Epithelial cell of prostate (primary cell): ENCODE results near the gene IGF1R.

Experiments used
- DNase-seq: peaks from one replicate; pipeline ENCODE4 v3.0.0-alpha.2; 2011; ENCODE audit warnings: low read depth, low spot score
- H3K27ac ChIP-seq: fragments of 450-650 bp; 2 replicates; pipeline ENCODE4 v1.5.1; 2017; ENCODE audit warnings: mild to moderate bottlenecking

The IGF1R gene

GRCh38 chr15:98764291-98764690 is 116.0 kb downstream of the IGF1R start:
- DNase-seq: no peak
- no peak overlapping the region for H3K27ac ChIP-seq

GRCh38 chr15:98765610-98766009 is 117.3 kb downstream of the IGF1R start:
- DNase-seq: no peak
- H3K27ac ChIP-seq: no peak overlapping the region

DNA sequence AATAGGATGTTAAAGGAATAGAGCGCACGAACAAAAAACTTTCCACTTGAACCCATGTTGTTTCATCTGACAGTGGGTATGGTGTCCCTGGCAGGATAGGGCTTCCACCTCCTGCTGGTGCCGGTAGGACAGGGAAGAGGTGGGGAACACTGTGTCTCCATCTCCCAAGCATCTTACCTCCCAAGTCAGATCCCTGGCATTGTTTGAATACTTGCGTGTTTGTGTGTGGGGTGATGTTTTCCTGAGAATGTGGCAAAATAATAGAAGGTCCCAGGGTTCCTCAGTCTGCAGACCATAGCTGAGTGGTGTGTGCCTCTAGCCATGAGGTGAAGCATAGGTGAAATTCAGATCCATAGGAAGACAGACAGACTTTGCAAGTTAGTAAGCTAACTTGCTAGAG is 119.4 kb downstream of the IGF1R start:
- no peak for DNase-seq
- no peak overlapping the region for H3K27ac ChIP-seq

DNA sequence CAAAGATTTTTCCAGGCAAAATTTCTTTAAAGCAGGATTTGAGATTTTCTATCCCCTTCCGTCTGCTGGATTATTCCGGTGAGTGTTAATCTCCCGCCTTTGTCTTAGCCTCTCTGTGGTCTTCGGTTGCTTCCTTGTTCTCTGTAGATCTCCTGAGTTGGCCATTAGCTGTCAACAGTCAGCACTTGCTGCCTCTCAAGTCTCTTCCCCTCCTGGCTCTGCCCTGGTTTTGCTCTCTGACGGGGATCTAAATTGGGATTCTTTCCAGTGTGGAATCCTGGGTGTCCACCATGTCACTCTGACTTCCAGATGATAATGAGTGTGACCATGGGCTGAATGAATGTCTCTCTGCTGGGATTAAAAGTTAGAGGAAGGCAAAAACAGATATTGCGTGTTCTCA is 121.5 kb downstream of the IGF1R start:
- H3K27ac ChIP-seq: no peak overlapping the region
- no peak for DNase-seq

DNA sequence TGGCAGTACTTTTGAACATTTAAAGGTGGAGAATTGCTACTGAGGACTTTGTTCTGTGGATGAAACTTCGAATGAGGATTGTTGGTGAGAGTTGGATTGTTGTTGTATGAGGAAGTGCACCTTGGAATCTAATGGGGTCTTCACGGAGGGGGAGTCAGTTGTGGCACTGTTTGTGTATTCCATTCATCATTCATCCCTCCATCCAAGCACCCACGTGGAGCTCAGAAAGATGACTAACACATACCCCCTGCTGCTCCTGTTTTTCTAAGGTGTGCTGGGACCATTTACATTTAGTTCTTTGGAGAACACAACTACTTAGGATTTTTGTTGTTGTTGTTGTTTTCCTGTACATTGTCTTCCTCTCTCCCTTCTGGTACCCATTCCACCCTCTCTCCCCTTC is 122.6 kb downstream of the IGF1R start:
- no peak for DNase-seq
- no peak overlapping the region for H3K27ac ChIP-seq

GRCh38 chr15:98771541-98771940 is 123.2 kb downstream of the IGF1R start:
- DNase-seq: no peak
- no peak overlapping the region for H3K27ac ChIP-seq

- no peak overlapping the region for H3K27ac ChIP-seq
Measured at GRCh38 chr15:98772895-98773294, 124.6 kb downstream of the IGF1R start.

GRCh38 chr15:98773616-98774015 is 125.3 kb downstream of the IGF1R start:
- H3K27ac ChIP-seq: peak overlapping the region; percentile 97
- DNase-seq: no peak

More at GRCh38 chr15:98772895-98773294, 124.6 kb downstream of the IGF1R start:
- no peak for DNase-seq

DNA sequence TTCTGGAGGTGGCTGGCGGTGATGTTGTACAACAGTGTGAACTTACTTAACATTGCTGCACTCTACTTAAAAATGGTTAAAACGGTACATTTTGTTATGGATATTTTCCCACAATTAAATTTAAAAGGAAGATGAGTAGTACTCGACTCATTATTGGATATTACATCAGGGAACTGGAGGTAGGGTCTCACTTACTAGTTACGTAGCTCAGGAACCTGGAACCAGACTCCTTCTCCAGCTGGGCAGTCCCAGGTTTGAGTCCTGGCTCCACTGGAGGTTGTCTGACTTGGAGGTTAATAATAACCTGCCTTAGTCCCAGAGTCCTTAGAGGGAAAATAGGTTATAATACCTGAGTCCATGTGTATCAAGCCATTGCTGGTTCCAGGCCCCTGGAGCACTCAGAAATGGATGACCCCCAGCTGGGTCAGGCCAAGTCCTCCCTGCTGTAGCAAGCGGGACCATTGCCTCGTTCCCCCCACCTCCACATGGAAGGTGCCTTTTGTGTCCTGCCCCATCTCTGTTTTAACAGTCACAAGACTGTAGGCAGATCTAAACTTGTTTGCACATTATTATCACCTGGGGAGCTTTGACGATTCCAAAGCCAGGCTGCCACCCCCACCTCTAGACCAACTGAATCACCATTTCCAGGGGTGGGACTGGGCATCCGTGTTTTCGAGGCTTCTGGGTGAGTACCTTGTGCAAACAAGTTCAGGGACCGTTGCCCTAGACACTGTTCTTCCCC is 126.6 kb downstream of the IGF1R start:
- DNase-seq: peak; percentile 85
- H3K27ac ChIP-seq: peak overlapping the region; percentile 97

GRCh38 chr15:98775498-98776230 is 127.3 kb downstream of the IGF1R start:
- no peak for DNase-seq

DNA sequence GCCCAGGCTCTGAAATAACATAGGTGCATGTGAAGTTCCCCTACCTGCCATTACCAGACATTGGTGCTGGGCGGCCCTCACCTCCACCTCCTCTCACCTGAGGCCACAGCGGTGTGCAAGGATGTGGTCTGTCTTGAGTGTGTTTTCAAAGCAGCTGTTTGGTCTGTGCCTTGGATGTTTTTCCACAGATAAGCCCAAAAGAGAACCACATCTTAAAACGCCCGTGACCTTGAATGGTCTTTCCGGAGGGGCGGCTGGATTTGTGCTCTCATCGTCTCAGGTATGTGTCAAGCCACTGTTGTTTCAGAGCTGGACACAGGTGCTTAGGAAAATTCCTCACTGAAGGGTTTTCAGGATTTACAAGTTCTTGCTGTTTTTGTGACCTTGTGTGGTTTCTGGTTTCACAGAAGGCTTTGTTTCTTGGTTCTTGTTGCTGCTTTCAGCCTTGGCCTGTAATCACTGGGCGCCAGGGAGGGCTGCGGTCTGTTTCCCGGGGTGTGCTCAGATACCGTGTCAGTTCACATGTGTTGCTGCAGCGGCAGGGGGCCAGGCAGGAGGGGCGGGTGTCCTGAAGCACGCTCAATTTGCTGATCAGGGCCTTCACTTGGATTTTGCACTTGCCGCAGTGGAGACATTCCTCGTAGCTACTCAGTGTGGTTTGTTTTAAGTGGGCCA is 128.4 kb downstream of the IGF1R start:
- H3K27ac ChIP-seq: peak overlapping the region; percentile 97
- DNase-seq: no peak

More at GRCh38 chr15:98775498-98776230, 127.3 kb downstream of the IGF1R start:
- peak overlapping the region; percentile 97 for H3K27ac ChIP-seq

- no peak for DNase-seq
Measured at GRCh38 chr15:98777426-98777825, 129.1 kb downstream of the IGF1R start.

DNA sequence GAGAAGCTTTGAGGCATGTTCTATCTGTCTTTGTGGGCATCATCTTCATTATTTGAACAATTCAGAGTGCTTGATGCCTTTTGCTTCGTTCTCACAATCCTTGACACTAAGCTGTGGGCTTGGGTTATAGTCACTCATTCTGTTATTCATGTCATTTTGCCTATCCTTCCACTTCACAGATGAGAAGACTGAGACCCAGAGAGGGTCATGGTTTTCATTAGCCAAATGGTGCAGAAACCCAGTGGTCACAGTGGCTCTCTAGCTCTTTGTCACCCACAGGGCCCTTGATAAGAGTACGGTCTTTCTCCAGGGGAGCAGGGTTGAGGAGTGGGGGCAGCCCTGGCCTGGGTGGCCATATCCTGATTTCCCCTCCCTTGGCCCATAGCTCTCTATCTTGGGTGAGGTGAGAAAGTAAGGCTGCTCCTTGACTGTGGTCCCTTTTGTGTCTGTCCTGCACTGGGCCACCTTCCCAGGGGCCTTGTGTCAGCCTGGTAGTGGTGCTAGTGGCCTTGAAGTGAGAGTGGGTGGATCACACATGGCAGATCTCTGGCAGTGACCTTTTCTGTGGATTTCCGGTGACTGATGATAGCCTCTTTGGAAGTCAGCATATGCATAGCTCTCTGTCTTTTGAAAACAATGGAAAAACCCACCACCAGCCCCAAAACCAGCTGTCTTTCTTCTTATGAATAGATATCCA is 130.1 kb downstream of the IGF1R start:
- no peak overlapping the region for H3K27ac ChIP-seq
- no peak for DNase-seq

More at GRCh38 chr15:98777426-98777825, 129.1 kb downstream of the IGF1R start:
- H3K27ac ChIP-seq: peak overlapping the region; percentile 97

DNA sequence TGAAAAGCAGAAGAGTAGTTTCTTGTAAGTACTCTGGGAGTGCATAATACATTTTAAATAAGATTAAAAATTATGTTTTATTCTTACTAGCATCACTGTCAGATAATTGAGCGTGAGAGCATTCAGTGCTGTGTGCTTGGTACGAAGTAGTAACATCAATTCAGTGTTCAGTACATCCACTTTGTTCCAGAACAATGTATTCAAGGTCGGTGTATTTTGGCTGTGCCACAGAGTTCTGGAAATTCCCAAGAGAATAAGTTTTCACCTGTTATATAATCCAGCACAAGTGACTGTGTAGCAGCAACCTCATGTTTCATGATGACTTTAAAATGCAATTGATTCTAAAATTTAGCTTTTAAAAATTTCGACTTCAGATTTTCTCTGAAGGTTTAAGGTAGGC is 130.6 kb downstream of the IGF1R start:
- DNase-seq: no peak
- peak overlapping the region; percentile 17 for H3K27ac ChIP-seq

- H3K27ac ChIP-seq: peak overlapping the region; percentile 17
- DNase-seq: no peak
Measured at GRCh38 chr15:98779463-98780071, 131.2 kb downstream of the IGF1R start.

- H3K27ac ChIP-seq: no peak overlapping the region
- DNase-seq: no peak
Measured at GRCh38 chr15:98781838-98782237, 133.5 kb downstream of the IGF1R start.

- H3K27ac ChIP-seq: no peak overlapping the region
Measured at GRCh38 chr15:98782801-98783200, 134.5 kb downstream of the IGF1R start.

GRCh38 chr15:98785431-98785806 is 137.1 kb downstream of the IGF1R start:
- no peak for DNase-seq

More at GRCh38 chr15:98782801-98783200, 134.5 kb downstream of the IGF1R start:
- no peak for DNase-seq

DNA sequence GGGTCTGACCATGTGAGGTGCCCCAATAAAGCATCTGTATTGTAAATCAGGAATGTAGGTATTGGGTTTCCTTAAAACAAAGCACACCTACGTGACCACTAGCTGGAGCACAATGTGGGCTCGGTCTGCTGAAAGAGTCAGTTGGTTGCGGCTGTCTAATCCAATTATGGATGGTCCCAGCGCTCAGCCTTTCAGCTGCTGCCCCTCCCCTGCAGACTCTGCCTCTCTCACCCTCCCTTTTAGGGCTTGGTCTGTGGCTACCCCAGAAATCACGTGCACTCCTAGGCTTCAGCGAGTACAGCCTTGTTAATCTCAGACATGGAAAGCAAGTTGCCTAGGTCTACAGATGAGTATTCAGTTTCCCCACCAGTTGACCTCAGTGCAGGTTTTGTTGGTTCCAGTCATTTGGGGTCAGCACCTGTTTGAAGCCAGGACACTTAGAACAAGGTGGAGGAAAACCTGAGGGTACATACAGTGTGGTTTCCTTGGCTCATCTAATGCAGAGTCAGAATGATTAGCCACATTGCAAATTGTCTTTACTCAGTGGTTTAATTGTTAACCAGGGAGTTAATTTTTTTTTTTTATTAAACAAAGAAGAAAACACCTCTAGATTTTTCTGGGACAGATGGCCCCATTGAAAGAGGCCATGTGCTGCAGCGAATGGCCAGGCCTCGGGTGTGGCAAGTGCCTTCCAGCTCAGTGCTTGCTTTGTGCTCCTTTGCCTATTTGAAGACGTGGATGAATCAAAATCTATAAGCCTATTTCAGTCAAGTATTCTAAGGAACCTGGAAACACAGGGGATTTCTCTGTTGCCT is 137.7 kb downstream of the IGF1R start:
- no peak for DNase-seq
- no peak overlapping the region for H3K27ac ChIP-seq

More at GRCh38 chr15:98785431-98785806, 137.1 kb downstream of the IGF1R start:
- H3K27ac ChIP-seq: no peak overlapping the region
